Sciatic nerve (tissue), 2 donors: ENCODE measurements around the gene NR1H4. TPM values are rescaled to one million over a fixed set of nuclear protein-coding genes. Genes with fewer than 3 reads are reported as not detected.
"Not testable (repeated sequence)": the region's sequence is repeated elsewhere in the genome, so short reads cannot be mapped to it uniquely, and the experiment has no call there.

Experiments
- ATAC-seq: fragments of 200-7000 bp; cut with Tn5 transposase; one replicate; pipeline ENCODE4 v1.9.1; 2020; ENCODE audit warnings: mild to moderate bottlenecking, moderate library complexity
- DNase-seq: peaks from one replicate; pipeline ENCODE4 v3.0.0-alpha.2; 2020; ENCODE audit warnings: low spot score
- intact Hi-C: fragments of 100-400 bp; cut with DNase I; formaldehyde crosslinking; loops from one replicate; pipeline ENCODE4 v1.14.2; 2022
- total RNA-seq: library from RNA; stranded (reverse); fragmentation: NEBNext Ultra II Directional; extraction: Animal tissue kit (Norgen Biotek cat#: 25700); gene quantifications from one replicate; pipeline ENCODE4 v1.2.1, GENCODE V29; 2021
- donor health status: DM: no; HTN: no; CAD: no.
- donor health status: DM: no; HTN: no; CAD: no.

The NR1H4 gene
- total RNA-seq, 1 donor from 2014 or later = 0.13 TPM

DNA sequence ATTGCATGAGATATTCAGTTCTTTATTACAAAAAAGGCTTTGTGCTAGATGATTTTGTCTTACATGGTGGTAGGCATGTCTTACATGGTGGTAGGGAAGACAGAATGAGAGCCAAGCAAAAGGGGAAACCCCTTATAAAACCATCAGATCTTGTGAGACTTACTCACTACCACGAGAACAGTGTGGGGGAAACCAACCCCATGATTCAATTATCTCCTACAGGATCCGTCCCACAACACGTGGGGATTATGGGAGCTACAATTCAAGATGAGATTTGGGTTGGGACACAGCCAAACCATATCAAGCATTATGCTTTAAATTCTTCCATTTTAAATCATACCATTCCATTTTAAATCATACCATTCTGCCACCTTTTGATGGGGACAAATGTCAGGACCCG, 29.1 kb downstream of the NR1H4 start:
- DNase-seq, ATAC-seq, intact Hi-C loops: not testable (repeated sequence)

- intact Hi-C loops = no loop called here
- ATAC-seq = no peak
- DNase-seq = no peak
Measured at GRCh38 chr12:100503228-100503628, 29.6 kb downstream of the NR1H4 start.

DNA sequence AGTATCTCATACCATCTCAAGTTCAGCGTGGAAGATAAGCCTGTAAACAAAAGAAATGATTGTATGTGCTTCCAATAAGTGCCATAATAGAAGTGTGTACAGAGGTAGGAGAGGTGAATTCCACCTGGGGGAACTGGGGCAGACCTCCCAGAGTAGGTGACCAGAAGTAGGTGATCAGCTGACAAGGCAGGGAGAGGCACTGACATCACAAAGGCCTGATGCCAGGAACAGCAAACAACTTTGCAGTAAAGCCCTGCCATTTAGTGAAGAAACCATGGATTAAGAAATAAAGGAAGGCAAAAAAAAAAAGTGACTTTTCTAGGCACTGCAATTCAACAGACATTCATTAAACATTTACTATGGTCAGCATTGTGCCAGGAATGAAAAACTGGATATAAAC, 31.1 kb downstream of the NR1H4 start:
- intact Hi-C loops = no loop called here
- DNase-seq (no peak), ATAC-seq (no peak)

GRCh38 chr12:100508751-100509150, 35.1 kb downstream of the NR1H4 start:
- ATAC-seq (no peak), DNase-seq (no peak)
- intact Hi-C loops = no loop called here

DNA sequence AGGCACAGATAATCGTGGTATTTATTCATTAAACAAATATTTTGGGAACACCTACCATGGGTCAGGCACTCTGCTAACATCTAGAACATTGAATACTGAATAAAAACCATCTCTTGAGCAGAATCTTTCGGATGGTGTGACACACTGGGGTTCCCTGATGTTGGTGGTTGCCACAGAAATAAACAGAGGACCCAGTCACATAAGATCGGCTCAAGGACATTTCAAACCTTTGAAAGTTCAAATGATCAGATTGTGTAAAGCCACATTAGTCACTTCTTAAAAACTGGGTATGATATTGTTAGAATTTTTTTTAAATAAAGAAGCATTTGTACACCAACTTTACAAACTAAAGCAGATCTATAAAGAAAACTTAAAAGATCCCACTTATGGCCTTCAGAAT, 39.0 kb downstream of the NR1H4 start:
- intact Hi-C loops = no loop called here
- DNase-seq (no peak), ATAC-seq (no peak)

DNA sequence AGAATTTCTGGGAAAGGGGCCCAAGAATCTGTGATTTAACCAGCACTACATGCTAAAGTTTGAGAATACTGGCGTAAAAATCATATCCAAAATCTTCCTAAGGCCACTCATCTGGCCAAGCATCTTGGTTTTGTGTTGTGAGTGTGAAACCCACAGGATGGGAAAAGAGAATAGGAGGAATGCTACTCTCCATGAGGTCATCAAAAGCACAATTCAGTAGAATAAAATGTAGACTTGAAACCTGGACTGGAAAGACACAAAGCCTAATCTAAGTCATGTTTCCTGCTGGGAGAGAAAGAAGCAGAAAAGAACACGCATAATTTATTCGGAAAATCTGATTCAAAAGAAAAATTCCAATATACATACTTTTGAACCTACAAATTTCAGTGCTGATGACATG, 42.3 kb downstream of the NR1H4 start:
- ATAC-seq = no peak
- intact Hi-C loops = no loop called here
- DNase-seq = no peak

DNA sequence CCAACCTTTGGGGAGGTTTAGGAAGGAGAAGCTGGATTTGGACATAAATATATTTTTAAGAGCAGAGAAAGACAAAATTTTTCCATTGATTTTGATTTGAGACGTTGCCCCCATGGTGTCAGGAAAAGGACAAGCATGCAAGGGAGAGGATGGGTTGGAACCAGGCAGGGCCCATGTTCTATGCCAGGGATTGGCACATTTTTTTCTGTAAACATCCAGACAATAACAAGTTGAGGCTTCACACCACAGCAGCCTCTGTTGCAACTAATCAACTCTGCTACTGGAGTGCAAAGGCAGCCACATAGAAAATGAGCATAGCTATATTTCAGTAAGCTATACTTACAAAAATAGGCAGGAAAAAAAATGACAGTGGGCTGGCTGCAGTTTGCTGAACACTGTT, 44.7 kb downstream of the NR1H4 start:
- ATAC-seq (no peak), DNase-seq (no peak)
- intact Hi-C loops = no loop called here

- no peak for ATAC-seq
Measured at GRCh38 chr12:100520048-100520769, 46.5 kb downstream of the NR1H4 start.

GRCh38 chr12:100521958-100522357, 48.3 kb downstream of the NR1H4 start:
- DNase-seq (no peak), ATAC-seq (no peak)
- intact Hi-C loops = no loop called here

More at GRCh38 chr12:100520048-100520769, 46.5 kb downstream of the NR1H4 start:
- DNase-seq = no peak
- intact Hi-C loops = no loop called here

GRCh38 chr12:100528034-100528433, 54.4 kb downstream of the NR1H4 start:
- ATAC-seq = no peak
- intact Hi-C loops = no loop called here
- DNase-seq = no peak

DNA sequence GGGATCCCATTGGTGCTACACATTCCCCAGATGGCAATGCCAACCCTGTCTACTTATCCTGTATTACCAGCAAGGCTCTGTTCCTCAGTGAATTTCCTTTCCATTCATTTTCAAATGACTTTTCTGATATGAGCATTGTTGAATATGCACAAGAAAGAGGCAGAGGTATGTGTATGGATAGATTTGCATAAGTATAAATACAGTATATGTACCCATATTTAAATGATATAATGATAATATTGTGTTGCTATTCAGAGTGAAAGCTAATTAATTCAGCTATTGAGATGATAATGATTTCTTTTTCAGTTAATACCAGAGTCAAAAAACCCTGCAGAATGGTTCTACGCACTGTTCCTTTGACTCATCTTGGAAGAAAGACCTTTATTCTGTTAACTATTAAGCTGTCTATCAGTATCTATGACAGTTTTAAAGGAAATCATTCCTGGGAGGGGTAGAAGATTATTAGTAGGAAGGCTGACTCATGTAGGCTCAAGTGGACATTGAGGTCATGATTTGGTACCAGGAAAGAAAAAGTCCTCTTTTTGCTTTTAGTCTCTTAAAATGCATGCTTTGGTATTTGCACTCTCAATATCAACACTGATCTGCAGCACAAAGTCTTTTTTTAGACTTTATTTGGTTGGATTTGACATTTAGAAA, 54.9 kb downstream of the NR1H4 start:
- intact Hi-C loops = no loop called here
- no peak for ATAC-seq

GRCh38 chr12:100529756-100530350, 56.2 kb downstream of the NR1H4 start:
- intact Hi-C loops = no loop called here
- DNase-seq (no peak), ATAC-seq (no peak)

More for the DNA sequence above, 54.9 kb downstream of the NR1H4 start:
- no peak for DNase-seq

DNA sequence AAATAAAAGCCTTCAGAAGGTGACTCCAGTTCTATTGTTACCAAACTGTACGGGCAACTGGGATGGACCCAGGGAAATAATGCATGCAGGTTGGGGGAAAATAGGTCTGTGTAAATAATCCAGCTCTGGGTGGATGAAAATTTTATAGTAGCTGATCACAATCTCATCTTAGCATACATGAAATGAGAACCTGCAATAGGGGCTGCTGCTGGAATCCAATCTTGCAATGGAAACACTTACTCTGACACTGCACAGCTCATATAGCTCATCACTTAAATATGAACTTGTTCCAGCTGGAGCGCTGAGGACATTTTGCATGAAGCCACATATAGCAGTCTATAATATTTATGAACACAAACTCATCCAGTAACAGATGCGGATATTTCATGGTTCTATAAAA, 59.7 kb downstream of the NR1H4 start:
- ATAC-seq = no peak
- intact Hi-C loops = no loop called here
- no peak for DNase-seq

GRCh38 chr12:100534625-100535227, 61.1 kb downstream of the NR1H4 start:
- DNase-seq (no peak), ATAC-seq (no peak)
- intact Hi-C loops = no loop called here

- ATAC-seq (no peak), DNase-seq (no peak)
- intact Hi-C loops = no loop called here
Measured at GRCh38 chr12:100539202-100539601, 65.5 kb downstream of the NR1H4 start.

GRCh38 chr12:100544165-100544564, 70.5 kb downstream of the NR1H4 start:
- intact Hi-C loops = no loop called here
- DNase-seq (no peak), ATAC-seq (no peak)

- DNase-seq = no peak
- no peak for ATAC-seq
- intact Hi-C loops = no loop called here
Measured at GRCh38 chr12:100545092-100545491, 71.4 kb downstream of the NR1H4 start.

DNA sequence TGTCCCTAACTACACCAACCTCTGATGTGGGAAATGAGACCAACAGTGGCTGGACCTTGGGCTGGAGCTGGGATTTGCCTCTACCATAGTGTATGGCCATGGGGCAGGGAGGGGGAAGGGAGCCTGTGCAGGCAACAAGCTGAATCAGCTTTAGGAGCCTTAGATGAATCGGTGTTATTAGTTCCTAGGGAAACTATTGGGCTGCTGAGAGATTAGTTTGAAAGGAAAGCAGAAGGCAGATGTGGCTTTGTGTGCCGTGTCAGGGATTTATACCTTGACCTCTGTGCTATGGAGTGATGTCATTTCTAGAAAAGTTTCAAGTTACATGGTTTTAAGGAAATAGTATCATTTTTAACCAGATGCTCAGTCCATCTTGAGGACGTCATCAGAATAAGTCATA, 80.3 kb downstream of the NR1H4 start:
- intact Hi-C loops = no loop called here
- DNase-seq = no peak
- no peak for ATAC-seq

DNA sequence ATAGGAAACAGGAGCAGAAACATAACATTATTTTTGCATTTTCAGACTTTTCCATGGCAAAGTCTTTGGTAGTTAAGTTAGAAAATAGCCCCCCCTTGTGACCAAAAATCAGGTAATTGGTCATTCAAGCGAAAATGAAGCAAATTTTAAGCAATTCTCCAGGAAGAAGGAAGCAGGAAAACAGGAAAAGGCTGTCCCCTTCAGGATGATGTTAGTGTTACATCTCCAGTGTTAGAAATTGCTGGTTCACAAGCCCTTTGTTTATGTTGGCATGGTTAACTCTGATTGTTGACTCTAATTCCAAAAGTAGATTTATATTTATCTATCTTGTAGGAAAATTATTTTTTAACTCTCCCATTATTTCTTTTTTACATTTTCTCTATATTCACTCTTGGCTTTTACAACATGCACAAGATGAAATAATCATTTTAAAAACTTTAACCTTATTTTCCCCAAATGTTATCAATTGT, 81.0 kb downstream of the NR1H4 start:
- intact Hi-C loops = no loop called here
- no peak for DNase-seq

GRCh38 chr12:100555722-100556121, 82.1 kb downstream of the NR1H4 start:
- DNase-seq (no peak), ATAC-seq (peak; percentile 96)
- intact Hi-C loops = no loop called here

More for the DNA sequence above, 81.0 kb downstream of the NR1H4 start:
- ATAC-seq = peak; percentile 83
